Stimulated activated memory B cell treated with anti-CD40 and anti-IgM and Interleukin-4, amounts not matched to agents 10 μg/mL and 1 μg/mL and 100 μg/mL, for 72 hours (primary cell): ENCODE data around the gene TPPP2.
"Not testable (repeated sequence)": the region's sequence is repeated elsewhere in the genome, so short reads cannot be mapped to it uniquely, and the experiment has no call there.

Experiments
- ATAC-seq: fragments of 150-1000 bp; cut with Tn5 transposase; 2 replicates; pipeline ENCODE4 v1.10.0; 2021
- H3K27ac Mint-ChIP-seq: one replicate; pipeline ENCODE4 v1.8.0; 2022; ENCODE audit warnings: mild to moderate bottlenecking, mixed read lengths
- H3K27me3 Mint-ChIP-seq: one replicate; pipeline ENCODE4 v1.8.0; 2022; ENCODE audit warnings: mixed read lengths
- H3K36me3 Mint-ChIP-seq: one replicate; pipeline ENCODE4 v1.8.0; 2022; ENCODE audit warnings: mixed read lengths
- H3K4me1 Mint-ChIP-seq: one replicate; pipeline ENCODE4 v1.8.0; 2022; ENCODE audit warnings: mixed read lengths
- H3K4me3 Mint-ChIP-seq: one replicate; pipeline ENCODE4 v1.8.0; 2022; ENCODE audit warnings: mild to moderate bottlenecking, moderate library complexity, mixed read lengths
- H3K9me3 Mint-ChIP-seq: one replicate; pipeline ENCODE4 v1.8.0; 2022; ENCODE audit warnings: mixed read lengths

TPPP2 gene

DNA sequence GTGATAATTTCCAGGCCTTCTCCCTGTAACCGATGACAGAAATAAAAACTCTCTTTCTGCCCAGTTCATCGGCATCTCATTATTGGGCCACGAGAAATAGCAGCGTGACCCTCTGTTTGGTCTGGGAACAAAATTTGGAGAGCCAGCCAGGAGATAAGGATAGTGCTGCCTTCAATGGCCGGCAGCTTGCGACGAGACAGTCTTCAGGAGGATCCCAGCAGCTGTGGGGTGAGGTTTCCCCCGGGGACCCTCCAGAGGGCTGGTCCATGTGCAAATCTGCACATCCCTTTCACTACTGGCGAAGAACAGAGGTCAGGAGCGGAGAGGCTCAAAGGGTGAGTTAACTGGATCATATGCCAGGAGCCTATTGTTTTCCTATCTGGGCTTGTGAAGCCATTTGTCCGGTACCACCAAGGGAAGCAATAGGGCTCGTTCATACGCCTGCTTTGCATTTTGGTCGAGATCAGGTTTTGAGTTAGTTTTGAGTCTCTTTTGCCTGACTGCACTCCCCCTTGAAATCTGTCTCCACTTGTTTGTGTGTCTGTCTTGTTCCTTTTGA, 26.1 kb upstream of the TPPP2 start:
- H3K9me3 Mint-ChIP-seq = no peaks in the 10 kb centered on the region
- no peak overlapping the region for H3K4me3 Mint-ChIP-seq
- no peaks in the 10 kb centered on the region for H3K36me3 Mint-ChIP-seq
- no peak for ATAC-seq
- no peaks in the 10 kb centered on the region for H3K27me3 Mint-ChIP-seq
- no peaks in the 10 kb centered on the region for H3K4me1 Mint-ChIP-seq
- H3K27ac Mint-ChIP-seq = no peak overlapping the region

DNA sequence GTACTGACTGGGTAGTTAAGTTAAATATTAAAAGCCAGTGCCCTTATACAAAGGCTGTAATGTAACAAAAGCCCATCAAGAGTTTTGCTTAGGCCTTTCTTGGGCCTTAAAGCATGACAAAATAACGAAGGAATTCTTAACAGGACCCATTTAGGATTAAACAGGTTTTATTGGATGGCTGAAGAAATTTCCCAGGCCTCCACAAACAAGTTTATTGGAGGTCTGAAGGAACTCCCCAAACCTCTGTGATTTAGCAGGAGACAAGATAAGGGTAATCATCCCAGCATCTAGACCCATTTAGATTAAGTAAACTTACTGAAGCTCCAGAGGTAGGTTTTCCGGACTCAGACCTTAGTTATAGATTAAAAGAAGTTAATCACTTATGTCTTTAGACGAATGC, 20.3 kb upstream of the TPPP2 start:
- not testable (repeated sequence) for H3K27ac Mint-ChIP-seq, H3K9me3 Mint-ChIP-seq, ATAC-seq, H3K36me3 Mint-ChIP-seq, H3K4me3 Mint-ChIP-seq, H3K4me1 Mint-ChIP-seq
- peaks cover 35% of the 10 kb centered on the region for H3K27me3 Mint-ChIP-seq

DNA sequence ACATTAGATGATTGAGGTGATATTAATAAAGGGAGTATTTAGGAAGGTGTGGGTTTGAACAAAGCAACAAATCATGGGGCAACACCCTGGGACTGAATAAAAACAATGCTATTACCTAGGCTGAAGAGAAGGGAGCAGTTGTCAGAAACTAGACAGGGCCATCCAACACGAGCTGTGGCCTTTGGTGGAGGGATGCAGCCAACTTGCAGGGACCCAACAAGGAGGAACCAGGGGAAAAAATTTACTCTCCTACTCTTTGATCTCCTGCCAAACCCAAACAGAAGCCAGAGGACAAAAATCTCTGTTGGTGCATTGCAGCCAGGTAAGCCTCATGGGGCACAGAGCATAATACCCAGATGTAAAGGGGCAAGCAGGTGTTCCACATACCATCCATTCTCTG, 18.9 kb upstream of the TPPP2 start:
- ATAC-seq = no peak
- Mint-ChIP-seq H3K27me3 (peaks cover 35% of the 10 kb centered on the region), H3K27ac (no peak overlapping the region), H3K4me3 (no peak overlapping the region), H3K9me3 (no peaks in the 10 kb centered on the region), H3K4me1 (peaks cover 6% of the 10 kb centered on the region), H3K36me3 (no peaks in the 10 kb centered on the region)

DNA sequence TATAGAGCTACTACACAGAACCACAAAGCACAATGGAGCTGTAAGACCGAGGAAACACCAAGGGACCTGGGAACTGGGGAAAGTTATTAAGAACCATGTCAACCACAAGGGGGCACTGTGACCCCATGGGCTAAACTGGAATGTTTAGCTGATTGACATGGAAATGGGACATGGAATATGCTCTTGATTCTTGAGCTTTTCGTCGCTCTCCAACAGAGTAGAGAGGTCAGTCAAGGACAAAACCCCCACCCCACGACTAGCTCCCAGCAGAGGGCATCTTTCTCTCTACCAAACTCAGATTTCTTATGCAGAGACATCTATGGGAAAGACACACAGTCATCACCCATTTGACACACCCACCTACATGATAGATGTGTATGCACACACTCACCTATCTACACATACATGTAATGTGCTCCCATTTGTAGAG, 15.2 kb upstream of the TPPP2 start:
- Mint-ChIP-seq H3K27ac (no peak overlapping the region), H3K27me3 (peaks cover 35% of the 10 kb centered on the region), H3K4me1 (peaks cover 6% of the 10 kb centered on the region), H3K36me3 (no peaks in the 10 kb centered on the region), H3K9me3 (no peaks in the 10 kb centered on the region), H3K4me3 (no peak overlapping the region)
- peak; percentile 68 for ATAC-seq

DNA sequence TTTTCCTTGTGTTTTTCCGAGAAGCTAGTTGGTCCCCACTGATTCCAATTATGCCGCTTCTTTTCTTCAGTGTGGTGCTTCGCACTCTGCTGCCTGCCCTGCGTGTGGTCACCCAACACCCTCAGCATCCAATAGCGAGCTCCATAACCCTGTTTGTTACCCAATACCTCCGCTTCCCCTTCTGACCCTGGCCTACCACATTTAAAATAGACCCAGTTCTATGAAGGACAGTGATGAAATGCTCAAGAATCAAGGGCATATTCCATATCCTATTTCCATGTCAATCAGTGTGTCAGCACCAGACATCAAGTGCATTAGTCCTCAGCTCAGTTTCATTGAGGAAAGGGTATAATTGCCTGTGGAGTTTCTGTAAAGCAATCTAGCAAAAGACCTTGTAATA, 14.7 kb upstream of the TPPP2 start:
- peaks cover 6% of the 10 kb centered on the region for H3K4me1 Mint-ChIP-seq
- no peaks in the 10 kb centered on the region for H3K9me3 Mint-ChIP-seq
- H3K4me3 Mint-ChIP-seq = no peak overlapping the region
- ATAC-seq = no peak
- H3K36me3 Mint-ChIP-seq = no peaks in the 10 kb centered on the region
- no peak overlapping the region for H3K27ac Mint-ChIP-seq
- H3K27me3 Mint-ChIP-seq = peaks cover 35% of the 10 kb centered on the region

DNA sequence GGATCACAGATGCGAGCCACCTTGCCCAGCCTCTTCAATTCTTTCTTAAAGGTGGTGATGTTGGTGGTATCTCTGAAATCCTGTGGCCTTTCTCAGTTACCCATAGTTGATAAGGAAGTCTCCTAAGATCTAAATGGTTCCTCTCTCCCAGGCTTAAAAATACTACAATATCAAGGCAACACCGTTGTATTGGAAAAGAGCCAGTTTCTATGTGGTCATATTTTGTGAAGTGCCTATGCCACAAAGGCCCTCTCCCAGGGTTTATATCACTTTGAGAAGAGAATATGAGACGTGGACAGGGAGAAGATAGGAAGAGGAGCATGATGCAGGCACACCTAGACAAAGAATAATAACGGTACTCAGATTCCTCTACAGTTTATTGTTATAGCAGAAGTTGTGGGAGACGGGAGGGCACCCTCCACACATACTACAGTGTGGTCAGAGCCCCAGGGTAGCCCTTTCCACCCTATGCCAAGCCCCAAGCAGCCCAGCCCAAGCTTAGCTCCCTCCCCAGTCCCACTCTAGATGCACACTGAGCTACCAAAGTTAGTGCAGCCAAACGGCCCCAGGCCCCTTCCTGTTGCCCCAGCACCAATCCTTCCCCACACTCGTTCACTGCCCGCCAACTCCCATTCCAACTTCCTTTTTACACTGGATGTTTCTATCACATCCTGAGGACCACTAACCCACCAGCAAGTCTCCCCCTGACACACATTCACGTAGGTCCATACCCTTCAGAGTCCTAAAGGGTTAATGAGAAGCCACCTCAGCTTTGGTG, 13.4 kb upstream of the TPPP2 start:
- no peak for ATAC-seq
- peaks cover 6% of the 10 kb centered on the region for H3K4me1 Mint-ChIP-seq
- no peak overlapping the region for H3K4me3 Mint-ChIP-seq
- peaks cover 26% of the 10 kb centered on the region for H3K27me3 Mint-ChIP-seq
- no peaks in the 10 kb centered on the region for H3K36me3 Mint-ChIP-seq
- no peaks in the 10 kb centered on the region for H3K9me3 Mint-ChIP-seq
- no peak overlapping the region for H3K27ac Mint-ChIP-seq

DNA sequence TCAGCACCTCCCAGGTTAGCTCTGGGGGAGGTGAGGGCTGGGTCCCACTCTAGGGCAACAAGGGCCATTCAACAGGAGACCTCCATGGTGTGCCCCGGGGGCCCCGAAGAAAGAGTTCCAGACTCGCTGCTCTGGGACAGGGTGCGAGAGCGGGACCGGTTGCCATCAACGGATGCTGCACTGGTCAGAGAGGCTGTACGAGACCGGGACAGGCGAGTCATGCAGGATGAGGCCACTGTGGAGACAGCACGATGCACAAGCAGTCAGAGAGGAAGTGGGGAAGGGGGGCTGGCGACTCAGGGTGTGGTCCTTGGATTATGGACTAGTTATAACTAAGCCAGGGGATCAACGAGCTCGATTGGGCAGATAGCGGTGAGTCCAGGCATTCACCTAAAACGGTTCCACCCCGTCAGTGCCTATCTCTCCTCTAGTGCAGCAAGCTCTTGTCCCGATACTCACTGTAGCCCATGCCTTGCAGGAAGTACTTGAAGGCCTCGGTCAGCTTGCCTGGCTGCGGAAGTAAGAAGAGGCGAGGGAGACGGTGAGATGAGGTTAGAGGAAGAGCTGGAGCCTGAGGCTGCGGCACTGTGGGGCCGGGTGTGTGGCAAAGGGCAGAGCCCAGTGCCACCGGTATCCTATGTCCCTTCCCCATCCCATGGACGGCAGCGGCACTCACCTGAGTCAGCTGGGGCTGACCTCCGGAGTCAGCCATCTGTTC, 12.3 kb upstream of the TPPP2 start:
- H3K27ac Mint-ChIP-seq = no peak overlapping the region
- peaks cover 24% of the 10 kb centered on the region for H3K27me3 Mint-ChIP-seq
- no peak for ATAC-seq
- no peaks in the 10 kb centered on the region for H3K9me3 Mint-ChIP-seq
- peaks cover 9% of the 10 kb centered on the region for H3K4me1 Mint-ChIP-seq
- H3K4me3 Mint-ChIP-seq = no peak overlapping the region
- no peaks in the 10 kb centered on the region for H3K36me3 Mint-ChIP-seq

DNA sequence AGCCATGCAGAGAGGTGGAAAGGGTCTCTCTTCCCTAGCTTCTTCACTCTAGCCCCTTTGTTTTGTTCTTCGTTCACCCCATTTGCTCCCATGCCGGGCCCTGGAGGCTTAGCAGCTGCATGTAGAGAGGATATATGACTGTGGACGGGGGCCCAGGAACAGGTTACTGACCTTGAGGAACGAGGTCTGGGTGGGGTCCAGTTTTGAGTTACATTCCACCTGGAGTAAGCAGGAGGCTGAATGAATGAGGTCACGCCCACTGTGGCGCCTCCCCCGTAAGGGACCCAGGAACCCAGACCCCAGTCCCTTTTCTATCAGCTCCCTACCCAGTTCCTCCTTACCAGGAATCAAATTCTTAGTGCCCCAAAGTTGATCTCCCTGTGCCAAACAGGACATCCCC, 11.7 kb upstream of the TPPP2 start:
- no peak overlapping the region for H3K27ac Mint-ChIP-seq

GRCh38 chr14:21018781-21019180, 11.2 kb upstream of the TPPP2 start:
- H3K36me3 Mint-ChIP-seq = no peaks in the 10 kb centered on the region
- H3K4me3 Mint-ChIP-seq = no peak overlapping the region
- H3K9me3 Mint-ChIP-seq = no peaks in the 10 kb centered on the region
- ATAC-seq = no peak
- peaks cover 14% of the 10 kb centered on the region for H3K4me1 Mint-ChIP-seq
- H3K27ac Mint-ChIP-seq = no peak overlapping the region
- H3K27me3 Mint-ChIP-seq = peaks cover 18% of the 10 kb centered on the region

More for the DNA sequence above, 11.7 kb upstream of the TPPP2 start:
- Mint-ChIP-seq H3K4me3 (no peak overlapping the region), H3K4me1 (peaks cover 14% of the 10 kb centered on the region), H3K27me3 (peaks cover 22% of the 10 kb centered on the region), H3K36me3 (no peaks in the 10 kb centered on the region), H3K9me3 (no peaks in the 10 kb centered on the region)
- ATAC-seq = no peak

- Mint-ChIP-seq H3K9me3 (no peaks in the 10 kb centered on the region), H3K4me3 (no peak overlapping the region), H3K27me3 (peaks cover 12% of the 10 kb centered on the region), H3K36me3 (no peaks in the 10 kb centered on the region), H3K4me1 (peaks cover 19% of the 10 kb centered on the region), H3K27ac (no peak overlapping the region)
- ATAC-seq = no peak
These were observed 10.7 kb upstream of the TPPP2 start for GRCh38 chr14:21019366-21019765.

DNA sequence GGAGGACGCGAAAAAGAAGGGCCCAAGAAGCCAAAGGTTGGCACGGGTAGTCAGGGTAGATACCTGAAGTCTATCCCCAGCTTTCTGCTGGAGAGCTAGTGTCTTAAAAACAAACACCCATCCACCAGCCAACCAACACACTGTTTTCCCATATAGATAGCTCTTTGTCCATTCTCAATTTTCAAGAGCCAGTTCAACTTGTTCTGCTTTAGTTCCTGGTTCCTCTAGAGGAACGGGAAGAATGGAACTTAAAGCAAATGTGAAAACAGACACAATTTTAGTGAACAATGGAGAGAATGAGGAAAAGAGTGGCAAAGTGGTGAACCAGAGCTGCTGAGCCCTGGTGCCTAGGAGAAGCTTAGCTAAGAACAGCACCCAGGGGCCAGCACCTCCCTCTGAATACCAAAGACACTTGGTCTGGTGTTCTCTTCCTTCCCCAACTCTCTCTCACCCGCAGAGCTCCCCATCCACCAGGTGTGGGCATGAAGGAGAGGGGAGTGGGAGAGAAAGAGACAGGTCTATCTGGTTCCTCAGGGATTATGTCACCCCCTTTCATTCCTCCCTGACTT, 9.0 kb upstream of the TPPP2 start:
- no peaks in the 10 kb centered on the region for H3K36me3 Mint-ChIP-seq
- peaks cover 11% of the 10 kb centered on the region for H3K27me3 Mint-ChIP-seq
- H3K9me3 Mint-ChIP-seq = no peaks in the 10 kb centered on the region
- H3K4me3 Mint-ChIP-seq = no peak overlapping the region
- peaks cover 16% of the 10 kb centered on the region for H3K4me1 Mint-ChIP-seq
- ATAC-seq = no peak
- no peak overlapping the region for H3K27ac Mint-ChIP-seq

DNA sequence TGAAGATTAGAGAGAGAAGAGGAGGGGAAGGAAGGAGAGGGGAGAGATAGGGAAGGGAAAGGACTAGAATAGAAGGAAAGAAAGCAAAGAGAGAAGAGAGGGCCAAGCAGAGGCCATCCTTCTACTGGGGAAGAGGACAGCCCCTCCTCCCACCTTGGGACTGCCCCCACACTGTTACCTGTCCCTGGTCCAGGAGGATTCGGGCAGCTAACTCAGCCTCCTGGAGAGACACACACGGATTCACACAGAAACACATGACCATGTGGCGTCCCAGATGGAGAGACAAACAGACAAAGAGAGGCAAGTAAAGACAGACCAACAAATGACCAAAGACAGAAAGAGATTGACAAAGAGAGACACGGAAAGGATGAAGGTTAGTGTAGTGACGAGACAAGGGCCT, 7.3 kb upstream of the TPPP2 start:
- no peak overlapping the region for H3K27ac Mint-ChIP-seq
- ATAC-seq = no peak
- H3K27me3 Mint-ChIP-seq = peaks cover 11% of the 10 kb centered on the region
- H3K4me3 Mint-ChIP-seq = no peak overlapping the region
- no peaks in the 10 kb centered on the region for H3K9me3 Mint-ChIP-seq
- peaks cover 16% of the 10 kb centered on the region for H3K4me1 Mint-ChIP-seq
- no peaks in the 10 kb centered on the region for H3K36me3 Mint-ChIP-seq

GRCh38 chr14:21023174-21023573, 6.8 kb upstream of the TPPP2 start:
- H3K9me3 Mint-ChIP-seq = no peaks in the 10 kb centered on the region
- no peaks in the 10 kb centered on the region for H3K36me3 Mint-ChIP-seq
- peaks cover 16% of the 10 kb centered on the region for H3K4me1 Mint-ChIP-seq
- peaks cover 11% of the 10 kb centered on the region for H3K27me3 Mint-ChIP-seq
- no peak overlapping the region for H3K27ac Mint-ChIP-seq
- no peak overlapping the region for H3K4me3 Mint-ChIP-seq
- ATAC-seq = no peak

GRCh38 chr14:21023817-21024584, 6.0 kb upstream of the TPPP2 start:
- Mint-ChIP-seq H3K9me3 (no peaks in the 10 kb centered on the region), H3K27me3 (peaks cover 11% of the 10 kb centered on the region), H3K4me1 (peaks cover 16% of the 10 kb centered on the region), H3K36me3 (no peaks in the 10 kb centered on the region), H3K4me3 (peak overlapping the region; percentile 81), H3K27ac (peak overlapping the region; percentile 65)
- no peak for ATAC-seq
